K562 (cell line): ENCODE data around the gene CLTC. TPM values are rescaled to one million over a fixed set of nuclear protein-coding genes. Genes with fewer than 3 reads are reported as not detected.

Experiments used
- AFF1 ChIP-seq, 2 experiments: fragments of 450-650 bp; IDR thresholded peaks; 2 replicates each; pipeline ENCODE4 v1.6.1; 2018; ENCODE audit warnings: mild to moderate bottlenecking in 2 of 2, low read depth in 1 of 2; ENCODE audit not compliant: partially characterized antibody in 2 of 2
- CEBPG ChIP-seq, 3 experiments: fragments of 200-800 bp in 1 of 3; sonication (Bioruptor generic) in 1 of 3; sonication (generic) in 1 of 3; formaldehyde crosslinking in 1 of 3; IDR thresholded peaks in 2 of 3; conservative IDR thresholded peaks in 1 of 3; 2 replicates each; pipeline versions ENCODE4 v1.6.1 to v1.8.0; 2016 to 2022; ENCODE audit warnings: missing compliant biosample characterization in 2 of 3, missing genetic modification characterization in 2 of 3, mild to moderate bottlenecking in 1 of 3, missing genetic modification reagents in 1 of 3
- CREB3L1 ChIP-seq: fragments of 450-650 bp; IDR thresholded peaks from 2 replicates; pipeline ENCODE4 v1.6.1; 2014; ENCODE audit warnings: low read depth, mild to moderate bottlenecking, moderate library complexity, borderline replicate concordance
- ELF2 ChIP-seq: fragments of 250-450 bp; sonication (Bioruptor Pico); IDR thresholded peaks from 2 replicates; pipeline ENCODE4 v1.5.0; 2021; ENCODE audit warnings: mild to moderate bottlenecking
- HDAC8 ChIP-seq: fragments of 450-650 bp; IDR thresholded peaks from 2 replicates; pipeline ENCODE4 v1.6.1; 2016; ENCODE audit warnings: mild to moderate bottlenecking, missing genetic modification characterization, moderate library complexity, missing compliant biosample characterization
- MLLT1 ChIP-seq, 2 experiments: fragments of 450-650 bp; IDR thresholded peaks; 2 replicates each; pipeline ENCODE4 v1.6.1; 2016
- MNT ChIP-seq, 2 experiments: fragments of 450-650 bp; conservative IDR thresholded peaks; 2 replicates each; pipeline ENCODE4 v1.6.1; 2017; ENCODE audit warnings: mild to moderate bottlenecking in 2 of 2, moderate library complexity in 2 of 2
- NBN ChIP-seq: fragments of 450-650 bp; IDR thresholded peaks from 2 replicates; pipeline ENCODE4 v1.6.1; 2016; ENCODE audit warnings: low read depth, mild to moderate bottlenecking
- NR2C2 ChIP-seq, 2 experiments: fragments of 200-800 bp in 1 of 2; sonication (Bioruptor generic) in 1 of 2; sonication (generic) in 1 of 2; formaldehyde crosslinking in 1 of 2; IDR thresholded peaks; 2 replicates each; pipeline versions ENCODE4 v1.6.1 to v1.8.0; 2016 to 2022; ENCODE audit warnings: mild to moderate bottlenecking in 1 of 2, missing compliant biosample characterization in 1 of 2, missing genetic modification characterization in 1 of 2, missing genetic modification reagents in 1 of 2
- PCBP1 ChIP-seq: fragments of 200-400 bp; formaldehyde crosslinking; IDR thresholded peaks from 2 replicates; pipeline ENCODE4 v1.6.1; 2018; ENCODE audit warnings: mild to moderate bottlenecking, low read depth, low read length; ENCODE audit not compliant: poor library complexity, severe bottlenecking
- ZMIZ1 ChIP-seq, 2 experiments: fragments of 150-350 bp in 1 of 2; IDR thresholded peaks; 2 replicates each; pipeline ENCODE4 v1.6.1; 2012 to 2016; ENCODE audit warnings: low read depth in 2 of 2, low read length in 2 of 2, mild to moderate bottlenecking in 1 of 2, moderate library complexity in 1 of 2
- polyA plus RNA-seq, 8 experiments: library from polyadenylated mRNA; depleted of rRNA in 4 of 8; stranded (reverse) in 5 of 8; unstranded in 3 of 8; fragments of >200 nt; fragmentation: Nextera tagmentation in 2 of 8; fragmentation: Illumina TruSeq in 1 of 8; extraction: Ambion mirVana in 2 of 8; extraction: Trizol in 1 of 8; gene quantifications; 2 replicates each; pipeline versions ENCODE4 v1.2.1 to v1.2.3, GENCODE V29; 2011 to 2014; ENCODE audit warnings: inconsistent platforms in 1 of 8, missing spikeins in 1 of 8
- total RNA-seq, 7 experiments: library from RNA; depleted of rRNA in 6 of 7; stranded (reverse); fragments of >200 nt in 6 of 7; fragmentation: Illumina TruSeq in 2 of 7; extraction: Trizol in 2 of 7; gene quantifications; 2 replicates each; pipeline versions ENCODE4 v1.2.1 to v1.2.3, GENCODE V29; 2011 to 2021; ENCODE audit warnings: low replicate concordance in 1 of 7

Gene CLTC
- total and polyA plus RNA-seq, 9 of the 15 experiments (the other 6 are each of a cell fraction or from before 2014, with no cell fraction given), result 115 to 267 (median 174) TPM

GRCh38 chr17:59695945-59696681 lies 76.4 kb downstream of the CLTC start (continued):
- TF ChIP-seq ZMIZ1 (IDR thresholded peaks at IDR 0.05; ENCODE audit: low read depth in 2 of 2, low read length in 2 of 2) (no peak), NR2C2 (CRISPR knock-in tag; IDR thresholded peaks at IDR 0.05) (no peak), NR2C2 (tag; IDR thresholded peaks at IDR 0.05) (peak; percentile 68; the same call in 1 of the 2 replicates), PCBP1 (no peak), ELF2 (no peak), HDAC8 (peak; percentile 55; the same call in 1 of the 2 replicates), MNT (conservative IDR thresholded peaks at IDR 0.05) (0 out of 4 replicates have a peak, but pooled peaks of 1 of the 2 experiments have one; percentile 11), MLLT1 (IDR thresholded peaks at IDR 0.05) (no peak), CEBPG (CRISPR knock-in tag; IDR thresholded peaks at IDR 0.05) (peak; percentile 99), CEBPG (tag; conservative IDR thresholded peaks at IDR 0.05 in 1 of 2, IDR thresholded peaks at IDR 0.05 in 1 of 2) (peak; percentile 98 to 100), CREB3L1 (no peak), NBN (peak; percentile 18; the same call in 1 of the 2 replicates), AFF1 (IDR thresholded peaks at IDR 0.05; ENCODE audit: low read depth in 1 of 2, partially characterized antibody in 2 of 2) (peak in 1 of 2 experiments; percentile 39)
